Measurements from ENCODE around the gene SPRYD3.
A peak's percentile ranks its signal among the peaks of the same experiment; 100 is the strongest.

SPRYD3 gene

DNA sequence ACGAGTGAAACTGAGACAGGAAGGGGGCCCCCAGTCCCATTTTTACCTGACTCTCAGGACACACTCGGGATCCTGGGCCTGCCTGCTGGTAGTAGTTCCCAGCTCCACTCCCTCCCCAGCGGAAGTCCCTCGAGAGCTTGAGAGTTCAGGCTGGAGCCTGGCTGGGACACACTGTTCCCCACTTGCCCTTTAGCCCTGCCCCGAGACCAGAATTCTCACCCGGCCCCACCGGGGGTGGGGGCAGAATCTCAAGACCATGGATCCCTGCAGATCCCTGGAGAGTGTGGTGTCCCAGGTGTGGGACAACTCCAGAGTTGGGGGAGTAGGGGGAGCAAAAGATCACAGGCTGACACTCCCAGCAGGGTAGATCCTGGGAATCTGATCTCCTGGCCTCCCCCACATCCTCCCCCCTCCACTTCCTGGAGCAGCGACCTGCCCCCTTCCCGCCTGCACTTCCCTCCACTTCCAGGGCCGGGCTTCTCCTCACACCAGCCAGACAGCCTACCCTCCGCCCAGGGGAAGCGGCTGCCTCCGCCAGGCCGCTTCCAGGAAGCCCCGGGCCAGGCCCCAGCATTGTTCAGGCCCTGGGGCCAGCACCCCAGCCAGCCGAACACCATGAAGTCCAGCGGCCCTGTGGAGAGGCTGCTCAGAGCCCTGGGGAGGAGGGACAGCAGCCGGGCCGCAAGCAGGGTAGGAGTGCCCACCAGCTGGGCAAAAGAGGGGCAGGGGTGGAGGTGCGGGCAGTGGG is 29.4 kb downstream of the SPRYD3 start, which contains the start of gene TNS2 (continued):
- TF ChIP-seq, protein P1, sequence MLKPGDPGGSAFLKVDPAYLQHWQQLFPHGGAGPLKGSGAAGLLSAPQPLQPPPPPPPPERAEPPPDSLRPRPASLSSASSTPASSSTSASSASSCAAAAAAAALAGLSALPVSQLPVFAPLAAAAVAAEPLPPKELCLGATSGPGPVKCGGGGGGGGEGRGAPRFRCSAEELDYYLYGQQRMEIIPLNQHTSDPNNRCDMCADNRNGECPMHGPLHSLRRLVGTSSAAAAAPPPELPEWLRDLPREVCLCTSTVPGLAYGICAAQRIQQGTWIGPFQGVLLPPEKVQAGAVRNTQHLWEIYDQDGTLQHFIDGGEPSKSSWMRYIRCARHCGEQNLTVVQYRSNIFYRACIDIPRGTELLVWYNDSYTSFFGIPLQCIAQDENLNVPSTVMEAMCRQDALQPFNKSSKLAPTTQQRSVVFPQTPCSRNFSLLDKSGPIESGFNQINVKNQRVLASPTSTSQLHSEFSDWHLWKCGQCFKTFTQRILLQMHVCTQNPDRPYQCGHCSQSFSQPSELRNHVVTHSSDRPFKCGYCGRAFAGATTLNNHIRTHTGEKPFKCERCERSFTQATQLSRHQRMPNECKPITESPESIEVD (tag by site-specific recombination; IDR thresholded peaks at IDR 0.05) = no peak
- TF ChIP-seq ZNF610 (tag by site-specific recombination; IDR thresholded peaks at IDR 0.05; ENCODE audit: borderline replicate concordance) (0 out of 2 replicates have a peak, but pooled peaks have one; percentile 56), ZNF24 (tag by site-specific recombination; IDR thresholded peaks at IDR 0.05) (0 out of 2 replicates have a peak, but pooled peaks have one; percentile 22), ZNF776 (tag by site-specific recombination; IDR thresholded peaks at IDR 0.05; ENCODE audit: borderline replicate concordance) (no peak), ZNF354C (tag by site-specific recombination; IDR thresholded peaks at IDR 0.05; ENCODE audit: borderline replicate concordance, low read depth) (no peak), ZNF292 (tag by site-specific recombination; IDR thresholded peaks at IDR 0.05; ENCODE audit: borderline replicate concordance, low read depth) (no peak), ZNF768 (tag by site-specific recombination; IDR thresholded peaks at IDR 0.05) (no peak), TCF7L2 (IDR thresholded peaks at IDR 0.05; ENCODE audit: borderline replicate concordance, low read depth, low read length) (no peak), ZNF626 (tag by site-specific recombination; IDR thresholded peaks at IDR 0.05) (no peak), ZNF549 (tag by site-specific recombination; IDR thresholded peaks at IDR 0.05) (no peak), ZNF707 (tag by site-specific recombination; IDR thresholded peaks at IDR 0.05) (no peak), ZBTB17 (tag by site-specific recombination; IDR thresholded peaks at IDR 0.05) (peak; percentile 87), ZNF19 (tag by site-specific recombination; IDR thresholded peaks at IDR 0.05; ENCODE audit: low read depth) (no peak), ZNF184 (tag by site-specific recombination; IDR thresholded peaks at IDR 0.05) (no peak), ZNF311 (tag by site-specific recombination; IDR thresholded peaks at IDR 0.05; ENCODE audit: borderline replicate concordance) (no peak), ZNF266 (tag by site-specific recombination; IDR thresholded peaks at IDR 0.05; ENCODE audit: low read depth) (no peak), MZF1 (tag by site-specific recombination; IDR thresholded peaks at IDR 0.05; ENCODE audit: borderline replicate concordance) (peak; percentile 74), KLF9 (tag by site-specific recombination; IDR thresholded peaks at IDR 0.05; ENCODE audit: low read depth) (0 out of 2 replicates have a peak, but pooled peaks have one; percentile 29), MEIS1 (CRISPR knock-in tag; IDR thresholded peaks at IDR 0.05; ENCODE audit: borderline replicate concordance) (no peak), ZNF146 (tag by site-specific recombination; IDR thresholded peaks at IDR 0.05) (no peak), ZNF394 (tag by site-specific recombination; IDR thresholded peaks at IDR 0.05; ENCODE audit: borderline replicate concordance) (peak; percentile 73; the same call in 1 of the 2 replicates), ZNF2 (tag by site-specific recombination; IDR thresholded peaks at IDR 0.05) (peak; percentile 22; the same call in 1 of the 2 replicates), ZBTB20 (tag by site-specific recombination; IDR thresholded peaks at IDR 0.05) (peak; percentile 76), ZNF391 (tag by site-specific recombination; IDR thresholded peaks at IDR 0.05; ENCODE audit: borderline replicate concordance, low read depth) (no peak; the same call in 1 of the 2 replicates), GLIS2 (tag by site-specific recombination; IDR thresholded peaks at IDR 0.05) (peak; percentile 85), ZNF16 (tag by site-specific recombination; IDR thresholded peaks at IDR 0.05; ENCODE audit: low read depth) (no peak), ZNF514 (tag by site-specific recombination; IDR thresholded peaks at IDR 0.05) (no peak), ZNF791 (tag by site-specific recombination; IDR thresholded peaks at IDR 0.05) (no peak)
- TF ChIP-seq, protein P2, sequence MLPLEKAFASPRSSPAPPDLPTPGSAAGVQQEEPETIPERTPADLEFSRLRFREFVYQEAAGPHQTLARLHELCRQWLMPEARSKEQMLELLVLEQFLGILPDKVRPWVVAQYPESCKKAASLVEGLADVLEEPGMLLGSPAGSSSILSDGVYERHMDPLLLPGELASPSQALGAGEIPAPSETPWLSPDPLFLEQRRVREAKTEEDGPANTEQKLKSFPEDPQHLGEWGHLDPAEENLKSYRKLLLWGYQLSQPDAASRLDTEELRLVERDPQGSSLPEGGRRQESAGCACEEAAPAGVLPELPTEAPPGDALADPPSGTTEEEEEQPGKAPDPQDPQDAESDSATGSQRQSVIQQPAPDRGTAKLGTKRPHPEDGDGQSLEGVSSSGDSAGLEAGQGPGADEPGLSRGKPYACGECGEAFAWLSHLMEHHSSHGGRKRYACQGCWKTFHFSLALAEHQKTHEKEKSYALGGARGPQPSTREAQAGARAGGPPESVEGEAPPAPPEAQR (tag by site-specific recombination; IDR thresholded peaks at IDR 0.05) = no peak
- TF ChIP-seq, protein P3, sequence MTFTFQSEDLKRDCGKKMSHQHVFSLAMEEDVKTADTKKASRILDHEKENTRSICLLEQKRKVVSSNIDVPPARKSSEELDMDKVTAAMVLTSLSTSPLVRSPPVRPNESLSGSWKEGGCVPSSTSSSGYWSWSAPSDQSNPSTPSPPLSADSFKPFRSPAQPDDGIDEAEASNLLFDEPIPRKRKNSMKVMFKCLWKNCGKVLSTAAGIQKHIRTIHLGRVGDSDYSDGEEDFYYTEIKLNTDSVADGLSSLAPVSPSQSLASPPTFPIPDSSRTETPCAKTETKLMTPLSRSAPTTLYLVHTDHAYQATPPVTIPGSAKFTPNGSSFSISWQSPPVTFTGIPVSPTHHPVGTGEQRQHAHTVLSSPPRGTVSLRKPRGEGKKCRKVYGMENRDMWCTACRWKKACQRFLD (tag by site-specific recombination; IDR thresholded peaks at IDR 0.05) = no peak
- TF ChIP-seq, protein P4, sequence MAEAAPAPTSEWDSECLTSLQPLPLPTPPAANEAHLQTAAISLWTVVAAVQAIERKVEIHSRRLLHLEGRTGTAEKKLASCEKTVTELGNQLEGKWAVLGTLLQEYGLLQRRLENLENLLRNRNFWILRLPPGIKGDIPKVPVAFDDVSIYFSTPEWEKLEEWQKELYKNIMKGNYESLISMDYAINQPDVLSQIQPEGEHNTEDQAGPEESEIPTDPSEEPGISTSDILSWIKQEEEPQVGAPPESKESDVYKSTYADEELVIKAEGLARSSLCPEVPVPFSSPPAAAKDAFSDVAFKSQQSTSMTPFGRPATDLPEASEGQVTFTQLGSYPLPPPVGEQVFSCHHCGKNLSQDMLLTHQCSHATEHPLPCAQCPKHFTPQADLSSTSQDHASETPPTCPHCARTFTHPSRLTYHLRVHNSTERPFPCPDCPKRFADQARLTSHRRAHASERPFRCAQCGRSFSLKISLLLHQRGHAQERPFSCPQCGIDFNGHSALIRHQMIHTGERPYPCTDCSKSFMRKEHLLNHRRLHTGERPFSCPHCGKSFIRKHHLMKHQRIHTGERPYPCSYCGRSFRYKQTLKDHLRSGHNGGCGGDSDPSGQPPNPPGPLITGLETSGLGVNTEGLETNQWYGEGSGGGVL (tag by site-specific recombination; IDR thresholded peaks at IDR 0.05) = peak; percentile 98
- TF ChIP-seq, protein P5, sequence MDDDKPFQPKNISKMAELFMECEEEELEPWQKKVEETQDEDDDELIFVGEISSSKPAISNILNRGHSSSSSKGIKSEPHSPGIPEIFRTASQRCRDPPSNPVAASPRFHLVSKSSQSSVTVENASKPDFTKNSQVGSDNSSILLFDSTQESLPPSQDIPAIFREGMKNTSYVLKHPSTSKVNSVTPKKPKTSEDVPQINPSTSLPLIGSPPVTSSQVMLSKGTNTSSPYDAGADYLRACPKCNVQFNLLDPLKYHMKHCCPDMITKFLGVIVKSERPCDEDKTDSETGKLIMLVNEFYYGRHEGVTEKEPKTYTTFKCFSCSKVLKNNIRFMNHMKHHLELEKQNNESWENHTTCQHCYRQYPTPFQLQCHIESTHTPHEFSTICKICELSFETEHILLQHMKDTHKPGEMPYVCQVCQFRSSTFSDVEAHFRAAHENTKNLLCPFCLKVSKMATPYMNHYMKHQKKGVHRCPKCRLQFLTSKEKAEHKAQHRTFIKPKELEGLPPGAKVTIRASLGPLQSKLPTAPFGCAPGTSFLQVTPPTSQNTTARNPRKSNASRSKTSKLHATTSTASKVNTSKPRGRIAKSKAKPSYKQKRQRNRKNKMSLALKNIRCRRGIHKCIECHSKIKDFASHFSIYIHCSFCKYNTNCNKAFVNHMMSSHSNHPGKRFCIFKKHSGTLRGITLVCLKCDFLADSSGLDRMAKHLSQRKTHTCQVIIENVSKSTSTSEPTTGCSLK (tag by site-specific recombination; IDR thresholded peaks at IDR 0.05) = no peak
